Nephron (organoid): ENCODE measurements around the gene ITGB1.

ENCODE experiments used
- H3K27ac Mint-ChIP-seq, 3 experiments: 2 replicates each; pipeline ENCODE4 v1.8.0; 2020; ENCODE audit warnings: mixed read lengths in 3 of 3, mild to moderate bottlenecking in 2 of 3, moderate library complexity in 1 of 3
- H3K27me3 Mint-ChIP-seq: 2 replicates; pipeline ENCODE4 v1.8.0; 2021; ENCODE audit warnings: low read depth, mild to moderate bottlenecking, moderate library complexity, mixed read lengths
- H3K36me3 Mint-ChIP-seq: 2 replicates; pipeline ENCODE4 v1.8.0; 2020; ENCODE audit warnings: low read depth, mixed read lengths
- H3K4me1 Mint-ChIP-seq: 2 replicates; pipeline ENCODE4 v1.8.0; 2020; ENCODE audit warnings: mixed read lengths
- H3K4me3 Mint-ChIP-seq, 3 experiments: 2 replicates each; pipeline ENCODE4 v1.8.0; 2020; ENCODE audit warnings: mild to moderate bottlenecking in 3 of 3, mixed read lengths in 3 of 3, moderate library complexity in 2 of 3
- H3K9me3 Mint-ChIP-seq: 2 replicates; pipeline ENCODE4 v1.8.0; 2020; ENCODE audit warnings: mixed read lengths
- TF ChIP-seq, protein P1 (sequence below), 3 experiments: fragments of 200-600 bp; sonication (generic); IDR thresholded peaks; one replicate each; pipeline ENCODE4 v1.5.0; 2021; ENCODE audit warnings: antibody characterized with exemption in 3 of 3; ENCODE audit not compliant: unreplicated experiment in 3 of 3

Gene ITGB1

DNA sequence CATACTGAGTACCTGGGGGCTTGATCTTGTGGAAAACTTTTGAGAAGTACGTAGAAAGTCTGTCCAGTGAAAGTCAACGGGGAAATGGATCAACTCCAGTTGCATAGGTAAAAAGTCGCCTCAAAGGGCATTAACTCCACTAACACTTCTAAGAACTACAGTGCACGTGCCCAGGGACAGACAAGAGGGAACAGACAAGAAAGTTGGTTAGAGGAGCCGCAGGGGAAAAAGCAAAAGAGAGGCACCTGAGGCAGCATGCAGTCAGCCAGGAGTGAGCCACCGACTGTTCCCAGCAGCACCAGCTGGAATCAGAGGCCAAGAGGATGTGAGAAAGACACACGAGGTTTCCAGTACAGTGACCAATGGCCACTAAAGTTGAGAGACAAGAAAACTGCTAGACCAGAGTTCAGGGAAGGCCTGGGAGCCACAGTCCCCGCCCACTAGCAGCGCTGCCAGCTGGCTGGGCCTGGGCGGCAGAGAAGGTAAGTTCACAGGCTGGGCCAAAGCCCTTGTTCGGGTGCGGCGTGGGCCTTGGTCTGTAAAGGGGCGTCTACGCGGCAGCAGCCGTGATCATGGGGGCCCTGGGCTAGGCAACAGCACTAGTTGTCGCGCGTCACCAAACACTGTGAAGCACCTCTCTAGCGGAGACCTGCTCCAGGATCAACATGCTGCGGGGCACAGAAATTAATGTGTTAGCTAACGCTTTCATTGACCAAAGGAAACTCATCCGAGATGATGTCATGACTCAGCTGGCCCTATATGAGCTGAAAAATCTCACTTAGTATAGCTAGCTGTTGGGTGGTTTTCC, 14.0 kb downstream of the ITGB1 start:
- H3K4me3 Mint-ChIP-seq, result no peak overlapping the region
- H3K36me3 Mint-ChIP-seq, result peaks cover 9% of the 10 kb centered on the region
- H3K4me1 Mint-ChIP-seq, result peaks cover 45% of the 10 kb centered on the region
- TF ChIP-seq, protein P1, sequence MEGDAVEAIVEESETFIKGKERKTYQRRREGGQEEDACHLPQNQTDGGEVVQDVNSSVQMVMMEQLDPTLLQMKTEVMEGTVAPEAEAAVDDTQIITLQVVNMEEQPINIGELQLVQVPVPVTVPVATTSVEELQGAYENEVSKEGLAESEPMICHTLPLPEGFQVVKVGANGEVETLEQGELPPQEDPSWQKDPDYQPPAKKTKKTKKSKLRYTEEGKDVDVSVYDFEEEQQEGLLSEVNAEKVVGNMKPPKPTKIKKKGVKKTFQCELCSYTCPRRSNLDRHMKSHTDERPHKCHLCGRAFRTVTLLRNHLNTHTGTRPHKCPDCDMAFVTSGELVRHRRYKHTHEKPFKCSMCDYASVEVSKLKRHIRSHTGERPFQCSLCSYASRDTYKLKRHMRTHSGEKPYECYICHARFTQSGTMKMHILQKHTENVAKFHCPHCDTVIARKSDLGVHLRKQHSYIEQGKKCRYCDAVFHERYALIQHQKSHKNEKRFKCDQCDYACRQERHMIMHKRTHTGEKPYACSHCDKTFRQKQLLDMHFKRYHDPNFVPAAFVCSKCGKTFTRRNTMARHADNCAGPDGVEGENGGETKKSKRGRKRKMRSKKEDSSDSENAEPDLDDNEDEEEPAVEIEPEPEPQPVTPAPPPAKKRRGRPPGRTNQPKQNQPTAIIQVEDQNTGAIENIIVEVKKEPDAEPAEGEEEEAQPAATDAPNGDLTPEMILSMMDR (IDR thresholded peaks at IDR 0.05; ENCODE audit: unreplicated experiment in 3 of 3), result no peak
- no peaks in the 10 kb centered on the region for H3K27me3 Mint-ChIP-seq
- peak overlapping the region in 2 of 3 experiments; percentile 54 to 76 for H3K27ac Mint-ChIP-seq
- H3K9me3 Mint-ChIP-seq, result no peaks in the 10 kb centered on the region

DNA sequence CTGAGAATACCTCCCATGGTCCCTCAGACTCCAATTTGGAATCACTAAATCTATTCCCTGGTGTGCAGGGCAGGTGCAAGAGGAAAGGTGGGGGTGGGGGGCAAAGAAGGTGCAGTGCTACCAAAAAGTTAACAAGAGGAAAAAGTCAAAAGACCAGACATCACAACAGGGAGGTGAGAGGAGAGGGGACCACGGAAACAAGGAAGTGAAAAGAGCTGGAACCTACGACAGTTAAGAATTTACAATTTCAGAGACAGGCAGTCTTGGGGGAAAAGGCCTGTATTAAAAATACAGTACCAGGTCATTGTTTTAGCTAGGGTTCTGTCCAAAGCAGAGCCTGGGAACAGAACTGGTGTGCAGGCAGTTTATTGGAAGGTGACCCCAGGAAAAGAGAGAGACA, 14.6 kb downstream of the ITGB1 start:
- no peaks in the 10 kb centered on the region for H3K9me3 Mint-ChIP-seq
- H3K27me3 Mint-ChIP-seq, result no peaks in the 10 kb centered on the region
- peaks cover 8% of the 10 kb centered on the region for H3K36me3 Mint-ChIP-seq
- H3K4me1 Mint-ChIP-seq, result peaks cover 45% of the 10 kb centered on the region
- H3K4me3 Mint-ChIP-seq, result no peak overlapping the region
- TF ChIP-seq, protein P1 (IDR thresholded peaks at IDR 0.05; ENCODE audit: unreplicated experiment in 3 of 3), result no peak
- peak overlapping the region; percentile 47 to 76 (median 54) for H3K27ac Mint-ChIP-seq

DNA sequence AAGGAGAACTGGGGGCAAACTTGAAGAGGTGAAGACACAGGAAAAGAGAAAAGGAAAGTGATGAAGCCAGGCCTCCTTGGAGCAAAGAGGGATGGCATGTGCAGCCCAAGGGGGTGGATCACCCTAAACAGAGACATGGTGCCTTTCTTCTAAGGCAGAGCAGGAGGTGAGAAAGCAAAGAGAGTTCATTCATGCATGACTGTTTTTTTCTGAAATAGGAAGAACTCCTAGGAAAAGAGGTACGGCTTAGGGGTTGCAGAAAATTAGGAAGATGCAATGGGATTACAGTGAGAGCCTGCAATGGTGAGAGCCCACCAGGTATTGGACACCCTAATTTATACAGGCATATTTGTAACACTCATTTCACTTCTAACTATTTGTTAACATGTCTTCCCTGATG, 15.9 kb downstream of the ITGB1 start:
- no peaks in the 10 kb centered on the region for H3K9me3 Mint-ChIP-seq

DNA sequence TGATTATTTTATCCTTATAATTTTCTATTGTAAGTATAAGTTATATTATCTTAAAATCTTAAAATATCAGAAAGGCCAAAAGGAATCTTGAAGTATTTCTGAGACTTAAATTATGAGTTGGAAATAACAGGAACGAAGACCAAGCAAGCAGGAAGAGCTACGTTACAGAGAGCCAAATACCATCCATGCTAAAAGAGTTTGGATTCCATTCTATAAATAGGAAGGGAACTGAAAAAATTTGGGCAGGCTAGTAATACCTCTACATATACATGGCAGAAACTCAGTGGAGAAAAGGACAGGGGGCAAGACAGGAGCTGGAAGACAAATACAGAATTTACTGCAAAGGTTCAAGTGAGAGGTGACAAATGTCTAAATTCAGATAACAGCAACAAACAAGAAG, 16.7 kb downstream of the ITGB1 start:
- TF ChIP-seq, protein P1 (IDR thresholded peaks at IDR 0.05; ENCODE audit: unreplicated experiment in 3 of 3), result no peak
- no peak overlapping the region for H3K4me3 Mint-ChIP-seq
- peaks cover 8% of the 10 kb centered on the region for H3K36me3 Mint-ChIP-seq
- H3K27ac Mint-ChIP-seq, result peak overlapping the region; percentile 16 to 34 (median 24)
- H3K4me1 Mint-ChIP-seq, result peaks cover 55% of the 10 kb centered on the region
- H3K27me3 Mint-ChIP-seq, result no peaks in the 10 kb centered on the region
- H3K9me3 Mint-ChIP-seq, result no peaks in the 10 kb centered on the region

More for the DNA sequence above, 15.9 kb downstream of the ITGB1 start:
- Mint-ChIP-seq H3K4me3 (no peak overlapping the region), H3K27ac (peak overlapping the region in 1 of 3 experiments; percentile 34), H3K36me3 (peaks cover 8% of the 10 kb centered on the region), H3K27me3 (no peaks in the 10 kb centered on the region), H3K4me1 (peaks cover 52% of the 10 kb centered on the region)
- TF ChIP-seq, protein P1 (IDR thresholded peaks at IDR 0.05; ENCODE audit: unreplicated experiment in 3 of 3), result no peak

DNA sequence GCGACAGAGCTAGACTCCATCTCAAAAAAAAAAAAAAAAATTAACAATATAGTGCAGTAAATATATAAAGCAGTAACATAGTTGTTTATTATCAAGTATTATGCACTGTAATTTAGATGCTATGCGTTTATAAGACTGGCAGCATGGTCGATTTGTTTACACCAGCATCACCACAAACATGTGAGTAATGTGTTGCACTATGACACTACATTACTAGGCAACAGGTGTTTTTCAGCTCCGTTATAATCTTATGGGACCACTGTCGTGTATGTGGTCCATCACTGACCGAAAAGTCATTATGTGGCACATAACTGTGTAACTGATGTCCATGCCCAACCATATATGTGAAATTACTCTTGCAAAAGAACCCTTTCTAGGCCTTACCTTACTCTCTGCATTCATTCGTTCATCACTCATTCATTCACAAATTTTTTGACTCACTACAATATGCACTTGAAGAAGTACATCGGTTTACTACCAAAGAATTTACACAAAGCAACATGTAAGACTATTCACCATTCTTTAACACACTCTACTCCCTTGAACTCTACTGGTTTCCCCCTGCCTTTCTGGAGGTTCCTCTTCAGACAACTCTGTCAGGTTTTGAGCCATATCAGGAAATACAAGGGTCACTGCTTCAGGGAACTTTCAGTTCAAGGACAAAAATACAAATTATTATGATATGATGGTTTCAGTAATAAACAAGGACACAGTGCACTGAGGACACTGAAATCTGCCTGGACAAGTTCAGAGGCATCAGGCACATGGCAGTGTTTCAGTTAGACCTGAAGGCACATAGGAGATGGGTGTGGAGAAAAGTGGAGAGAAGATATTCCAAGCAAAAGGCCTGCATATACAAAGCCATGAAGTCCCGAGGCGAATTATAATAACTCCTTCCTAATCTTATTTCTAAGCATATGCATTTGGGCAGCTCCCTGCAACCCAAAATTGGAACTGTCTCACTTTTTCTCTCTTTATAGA, 17.4 kb downstream of the ITGB1 start:
- Mint-ChIP-seq H3K27me3 (no peaks in the 10 kb centered on the region), H3K4me3 (no peak overlapping the region), H3K27ac (peak overlapping the region in 2 of 3 experiments; percentile 3 to 46), H3K36me3 (peaks cover 12% of the 10 kb centered on the region), H3K4me1 (peaks cover 58% of the 10 kb centered on the region), H3K9me3 (no peaks in the 10 kb centered on the region)
- TF ChIP-seq, protein P1 (IDR thresholded peaks at IDR 0.05; ENCODE audit: unreplicated experiment in 3 of 3), result no peak
